ENCODE results near the gene COL23A1. TPM values are rescaled to one million over a fixed set of nuclear protein-coding genes. Genes with fewer than 3 reads are reported as not detected.

The COL23A1 gene
- total RNA-seq, 2 donors from 2014 or later = 2.0 to 3.0 TPM

DNA sequence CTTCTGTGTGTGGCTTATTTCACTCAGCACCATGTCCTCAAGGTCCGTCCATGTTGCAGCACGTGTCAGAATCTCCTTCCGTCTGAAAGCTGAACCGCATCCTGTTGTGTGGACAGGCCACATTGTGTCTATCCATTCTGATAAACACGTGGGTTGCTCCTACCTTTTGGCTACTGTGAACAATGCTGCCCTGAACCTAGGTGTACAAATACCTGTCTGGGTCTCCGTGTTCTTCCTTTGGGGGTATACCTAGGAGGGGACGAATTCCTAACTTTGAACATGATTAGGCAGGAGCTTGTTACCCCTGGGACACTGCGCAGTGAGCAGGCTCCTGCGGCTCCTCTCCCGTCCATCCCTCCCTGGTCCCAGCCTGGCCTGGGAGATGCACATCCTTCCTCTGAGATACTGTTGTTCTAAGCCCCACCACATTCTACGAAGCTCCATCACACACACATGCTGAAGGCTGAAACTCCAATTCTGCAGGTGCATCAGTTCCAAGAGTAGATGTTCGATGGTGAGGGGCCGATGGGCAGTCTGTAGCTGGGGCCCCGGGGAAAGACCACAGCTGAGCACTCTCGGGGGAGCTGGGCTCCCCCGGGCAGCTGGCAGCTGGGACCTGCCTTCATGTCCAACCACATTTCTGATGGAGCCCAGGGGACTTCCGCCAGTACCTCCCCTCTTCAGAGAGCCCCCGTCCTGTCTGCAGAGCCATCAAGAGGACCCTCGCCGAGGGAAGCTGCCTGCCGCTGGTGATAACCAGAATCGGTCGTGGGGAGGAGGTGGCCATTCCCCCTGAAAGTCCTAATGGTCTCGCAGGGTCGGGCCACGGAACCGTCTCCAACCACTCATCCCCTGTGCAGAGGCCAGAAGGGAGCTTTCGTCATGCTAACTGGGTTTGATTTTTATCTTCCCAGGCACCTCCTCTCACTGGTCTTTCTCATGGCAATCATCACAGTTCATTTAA lies 120.9 kb downstream of the COL23A1 start:
- DNase-seq (ENCODE audit: low spot score) = no peak
- intact Hi-C loops (cut with DNase I) = loop anchor here in 1 of 2 donors (10.0 kb wide), 1 partner anchor 194 kb away; no protein-coding TSS in a partner anchor

DNA sequence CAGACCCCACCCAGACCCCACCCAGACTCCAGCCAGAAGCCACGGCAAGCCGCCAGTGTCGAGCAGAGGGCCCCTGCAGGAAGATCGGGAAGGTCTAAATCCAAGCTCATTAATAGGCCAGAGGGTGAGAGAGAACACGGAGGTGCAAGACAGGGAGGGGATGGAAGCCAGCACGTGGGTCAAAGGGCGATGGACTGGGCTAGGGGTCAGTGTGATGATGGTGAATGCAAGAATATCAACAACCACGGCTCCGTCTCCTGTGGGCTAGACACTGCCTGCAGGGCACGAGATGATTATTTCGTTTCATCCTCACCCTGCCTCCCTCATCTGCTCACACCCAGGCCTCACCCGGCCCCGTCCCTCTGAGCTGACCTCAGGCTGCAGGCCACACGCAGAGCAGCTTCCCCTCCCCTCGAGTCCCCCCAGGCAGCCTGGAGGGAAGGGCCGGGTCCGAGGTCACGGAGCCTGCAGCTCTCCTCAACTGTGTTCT lies 122.0 kb downstream of the COL23A1 start:
- DNase-seq (ENCODE audit: low spot score) = no peak
- intact Hi-C loops (cut with DNase I) = loop anchor here in 1 of 2 donors (10.0 kb wide), 1 partner anchor 193 kb away; no protein-coding TSS in a partner anchor

DNA sequence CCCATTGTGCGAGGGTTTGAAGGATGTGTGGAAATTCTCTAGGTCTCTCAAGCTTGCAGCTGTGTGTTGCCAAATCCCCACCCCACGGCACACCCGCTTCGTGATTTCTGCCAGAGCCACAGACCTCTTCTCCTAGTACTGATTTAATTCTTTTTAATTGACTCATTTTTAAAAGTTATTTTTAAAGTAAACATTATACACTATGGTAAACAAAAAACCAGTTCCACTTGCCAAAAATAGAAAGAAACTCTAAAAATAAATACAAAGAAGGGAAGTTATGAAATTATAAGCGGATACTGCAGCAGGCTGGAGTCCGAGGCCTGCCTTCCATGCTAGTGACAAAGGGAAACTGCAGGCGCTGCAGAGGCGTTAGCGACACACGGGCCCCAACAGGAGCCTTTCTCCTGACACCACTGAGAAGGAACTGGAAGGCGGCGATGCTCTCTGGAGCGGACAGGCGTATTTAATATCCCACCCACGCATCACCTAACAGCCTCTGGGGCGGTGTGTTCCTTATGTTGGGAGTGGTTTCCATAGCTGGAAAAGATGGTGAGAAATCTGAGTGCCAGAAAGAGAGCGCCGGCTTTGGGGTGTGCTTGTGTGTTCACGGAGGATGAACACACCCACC lies 122.5 kb downstream of the COL23A1 start:
- intact Hi-C loops (cut with DNase I) = loop anchor here in 1 of 2 donors (10.0 kb wide), 1 partner anchor 193 kb away; no protein-coding TSS in a partner anchor
- DNase-seq (ENCODE audit: low spot score) = no peak

DNA sequence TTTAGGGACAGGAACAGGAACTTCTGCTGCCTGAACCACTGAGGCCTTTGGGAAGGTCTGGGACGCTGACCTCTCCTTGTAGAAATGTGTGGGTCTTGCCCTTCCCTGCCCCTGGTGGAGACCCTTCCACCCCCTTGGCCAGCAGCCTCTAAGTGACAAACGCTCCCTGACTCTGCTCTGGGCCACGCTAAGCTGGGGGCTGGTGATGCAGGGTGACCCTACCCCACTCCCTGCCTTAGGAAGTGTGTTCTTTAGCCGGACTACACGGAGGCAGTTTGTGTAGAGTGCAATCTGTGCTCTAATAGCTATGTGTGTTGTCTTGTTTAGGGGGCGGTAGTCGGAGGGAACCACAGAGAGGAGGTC lies 123.0 kb downstream of the COL23A1 start:
- no peak for DNase-seq (ENCODE audit: low spot score)
- intact Hi-C loops (cut with DNase I) = loop anchor here in 1 of 2 donors (10.0 kb wide), 1 partner anchor 192 kb away; no protein-coding TSS in a partner anchor

DNA sequence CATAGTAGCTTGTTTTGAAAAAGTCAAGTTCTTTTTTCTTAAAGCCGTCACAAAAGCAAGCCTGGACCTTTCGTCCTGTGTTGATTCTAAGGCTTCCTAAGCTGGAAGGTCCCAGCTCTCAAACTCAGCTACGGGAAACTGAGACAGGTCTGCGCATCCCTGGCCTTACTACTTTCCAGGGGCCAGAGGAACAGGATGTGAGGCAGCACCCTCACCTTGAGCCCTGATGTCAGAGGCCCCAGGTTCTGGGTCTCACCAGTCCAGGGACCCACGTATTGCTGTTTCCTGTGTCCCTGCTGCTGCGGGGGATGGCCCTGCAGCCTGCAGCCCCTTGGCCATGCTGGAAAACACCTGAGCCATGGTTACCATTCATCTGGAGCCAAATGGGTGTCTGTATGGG lies 123.9 kb downstream of the COL23A1 start:
- intact Hi-C loops (cut with DNase I) = loop anchor here in 1 of 2 donors (10.0 kb wide), 1 partner anchor 192 kb away; no protein-coding TSS in a partner anchor
- no peak for DNase-seq (ENCODE audit: low spot score)

DNA sequence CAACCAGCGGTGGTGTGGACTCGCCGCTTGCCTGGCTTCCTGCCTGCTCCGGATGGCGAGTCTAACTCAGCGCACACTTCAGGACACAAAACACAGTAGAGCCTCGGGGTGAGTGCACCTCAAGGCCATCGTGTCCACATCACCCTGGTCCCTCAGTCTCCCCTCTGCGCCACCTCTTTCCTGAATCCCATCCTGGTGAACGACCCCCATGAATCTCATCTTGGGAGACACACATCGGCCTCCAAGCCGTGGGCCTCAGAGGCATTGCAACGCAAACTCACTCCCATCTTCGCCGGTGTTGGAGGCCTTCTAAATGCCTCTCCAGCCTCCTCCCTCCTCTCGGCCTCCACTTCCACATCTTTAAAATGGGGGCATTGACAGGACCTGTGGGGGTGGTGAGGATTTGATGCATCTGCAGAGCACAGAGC lies 124.3 kb downstream of the COL23A1 start:
- intact Hi-C loops (cut with DNase I) = loop anchor here in 1 of 2 donors (10.0 kb wide), 1 partner anchor 191 kb away; no protein-coding TSS in a partner anchor
- DNase-seq (ENCODE audit: low spot score) = no peak

DNA sequence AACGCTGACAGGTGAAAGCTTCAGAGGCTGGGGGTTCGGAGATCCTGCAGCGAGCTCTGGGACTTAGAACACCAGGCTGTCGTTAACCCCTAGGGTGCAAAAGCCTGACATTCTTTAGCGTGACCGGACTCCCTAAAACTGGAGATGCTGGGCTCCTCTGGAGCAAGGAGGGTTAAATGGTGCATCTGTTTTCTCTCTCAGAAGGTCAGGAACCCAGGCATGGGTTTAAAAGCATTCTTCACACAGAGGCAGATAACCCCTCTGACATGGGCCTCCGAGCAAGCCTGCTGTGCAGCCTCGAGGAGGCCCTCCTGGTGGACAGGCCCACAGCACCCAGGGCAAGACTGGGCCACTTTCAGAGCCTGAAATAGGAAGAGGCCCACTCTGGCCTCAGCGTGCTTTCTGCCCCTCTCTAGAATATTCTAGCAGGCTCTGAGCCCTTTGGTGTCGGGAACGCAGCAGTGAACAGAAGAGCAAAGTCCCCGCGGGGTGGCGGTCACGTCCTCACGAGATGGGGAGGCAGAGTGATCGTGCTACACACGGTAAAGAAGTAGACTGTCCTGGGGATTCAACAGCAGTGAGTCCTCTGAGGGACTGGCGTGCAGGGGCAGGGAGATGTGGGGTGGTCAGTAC lies 124.8 kb downstream of the COL23A1 start:
- DNase-seq (ENCODE audit: low spot score) = no peak
- intact Hi-C loops (cut with DNase I) = loop anchor here in 1 of 2 donors (10.0 kb wide), 1 partner anchor 191 kb away; no protein-coding TSS in a partner anchor

DNA sequence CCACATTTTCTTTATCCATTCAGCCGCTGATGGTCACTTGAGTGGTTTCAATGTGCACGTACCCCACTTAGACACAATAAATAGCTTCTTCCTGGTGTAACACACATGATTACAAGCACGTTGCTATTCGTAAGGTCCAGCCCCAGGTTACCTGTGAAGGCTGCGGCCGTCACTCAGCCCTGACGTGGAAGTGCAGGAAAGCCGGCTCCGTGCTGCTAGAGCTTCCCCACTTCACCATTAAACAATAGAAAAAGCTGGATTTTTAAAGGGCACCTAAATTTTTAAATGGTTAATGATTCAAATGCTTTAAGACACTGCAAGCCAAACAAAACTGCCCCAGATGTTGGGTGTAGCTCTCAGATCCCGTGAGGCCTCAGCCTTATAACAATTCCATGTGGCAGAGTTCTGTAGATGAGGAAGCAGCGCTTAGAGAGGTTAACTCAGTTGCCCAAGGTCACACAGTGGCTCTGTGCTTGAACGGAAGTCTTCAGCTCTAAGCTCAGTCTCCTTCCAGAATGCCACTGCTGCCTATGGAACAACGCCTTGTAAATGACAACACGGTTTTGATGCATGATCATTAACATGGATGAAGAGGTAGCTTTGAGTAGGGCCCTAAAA lies 125.7 kb downstream of the COL23A1 start:
- intact Hi-C loops (cut with DNase I) = loop anchor here in 1 of 2 donors (10.0 kb wide), 1 partner anchor 190 kb away; no protein-coding TSS in a partner anchor
- no peak for DNase-seq (ENCODE audit: low spot score)

DNA sequence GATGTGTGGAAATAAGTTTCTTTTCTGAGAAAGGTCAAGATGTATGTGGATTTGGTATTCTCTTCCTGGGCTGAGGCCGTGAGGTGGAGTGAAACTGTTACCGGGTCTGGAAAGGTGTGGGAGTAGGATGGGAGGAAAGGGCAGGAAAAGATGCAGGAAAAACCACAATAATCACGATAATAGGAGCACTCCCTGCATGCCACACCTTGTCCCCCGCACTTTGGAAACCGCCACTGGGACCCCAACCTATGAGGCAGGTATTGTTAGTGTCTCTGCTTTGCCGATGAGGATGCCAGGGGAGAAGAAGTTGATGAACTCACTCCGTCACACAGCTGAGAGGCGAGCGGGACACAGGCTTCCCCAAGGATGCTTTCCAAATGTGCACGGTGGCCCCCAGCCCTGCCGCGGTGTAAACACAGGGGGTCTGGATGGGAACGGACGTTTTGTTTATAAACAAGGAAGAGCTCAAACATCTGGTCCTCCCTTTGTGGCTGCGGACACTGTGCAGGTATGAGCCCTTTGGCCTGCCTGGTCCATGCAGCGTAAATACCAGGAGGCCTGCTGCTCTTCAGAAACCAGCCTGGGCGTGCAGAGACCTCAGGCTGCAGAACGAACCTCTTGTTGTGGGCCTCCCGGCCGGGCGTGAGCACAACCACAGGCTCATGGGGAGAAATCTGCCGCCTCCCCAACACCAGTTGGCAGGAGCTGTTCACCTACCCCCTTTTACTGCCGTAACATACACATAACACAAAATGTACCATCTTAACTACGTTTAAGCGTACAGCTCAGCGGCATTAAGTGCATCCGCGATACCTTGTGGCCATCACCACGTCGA lies 126.7 kb downstream of the COL23A1 start:
- DNase-seq (ENCODE audit: low spot score) = no peak
- intact Hi-C loops (cut with DNase I) = loop anchor here in 1 of 2 donors (10.0 kb wide), 1 partner anchor 189 kb away; no protein-coding TSS in a partner anchor

DNA sequence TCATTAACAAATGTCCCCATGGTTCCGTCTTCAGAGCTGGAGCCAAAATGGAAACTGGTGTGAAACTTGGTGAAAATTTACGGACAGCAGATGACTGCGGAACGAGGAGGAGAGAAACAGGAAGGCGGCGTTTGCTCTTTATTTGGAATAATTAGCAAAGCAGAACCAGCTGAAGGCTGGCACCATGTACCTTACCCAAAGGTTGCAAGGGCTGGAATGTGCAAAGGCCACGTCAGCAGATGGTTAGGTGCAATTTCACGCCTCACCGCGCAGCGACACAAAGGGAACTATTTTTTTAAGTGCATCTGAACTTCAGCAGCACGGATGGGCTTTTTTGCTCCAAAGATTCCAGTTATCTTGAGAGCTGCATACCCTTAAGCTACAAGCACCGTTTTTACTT lies 127.4 kb downstream of the COL23A1 start:
- no peak for DNase-seq (ENCODE audit: low spot score)
- intact Hi-C loops (cut with DNase I) = loop anchor here in 1 of 2 donors (10.0 kb wide), 1 partner anchor 188 kb away; no protein-coding TSS in a partner anchor

DNA sequence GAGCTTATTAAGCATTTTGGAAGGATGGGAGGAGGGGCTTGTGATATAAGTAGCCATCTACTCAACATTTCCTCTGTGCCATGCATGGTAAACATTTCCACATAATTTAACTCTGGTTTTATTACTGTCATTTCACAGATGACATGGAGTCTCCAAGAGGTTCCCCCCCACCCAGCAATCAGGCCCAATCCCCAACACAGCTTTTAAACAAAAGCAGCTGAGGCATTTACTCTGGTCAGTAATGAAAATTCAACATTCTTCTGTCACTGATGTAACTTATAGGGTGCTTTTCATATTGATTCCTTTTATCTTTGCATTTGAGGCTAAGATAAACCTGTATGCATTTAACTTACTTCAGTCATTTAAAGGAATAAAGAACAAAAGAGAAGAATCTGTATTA lies 128.1 kb downstream of the COL23A1 start:
- no peak for DNase-seq (ENCODE audit: low spot score)
- intact Hi-C loops (cut with DNase I) = loop anchor here in 1 of 2 donors (10.0 kb wide), 1 partner anchor 187 kb away; no protein-coding TSS in a partner anchor

DNA sequence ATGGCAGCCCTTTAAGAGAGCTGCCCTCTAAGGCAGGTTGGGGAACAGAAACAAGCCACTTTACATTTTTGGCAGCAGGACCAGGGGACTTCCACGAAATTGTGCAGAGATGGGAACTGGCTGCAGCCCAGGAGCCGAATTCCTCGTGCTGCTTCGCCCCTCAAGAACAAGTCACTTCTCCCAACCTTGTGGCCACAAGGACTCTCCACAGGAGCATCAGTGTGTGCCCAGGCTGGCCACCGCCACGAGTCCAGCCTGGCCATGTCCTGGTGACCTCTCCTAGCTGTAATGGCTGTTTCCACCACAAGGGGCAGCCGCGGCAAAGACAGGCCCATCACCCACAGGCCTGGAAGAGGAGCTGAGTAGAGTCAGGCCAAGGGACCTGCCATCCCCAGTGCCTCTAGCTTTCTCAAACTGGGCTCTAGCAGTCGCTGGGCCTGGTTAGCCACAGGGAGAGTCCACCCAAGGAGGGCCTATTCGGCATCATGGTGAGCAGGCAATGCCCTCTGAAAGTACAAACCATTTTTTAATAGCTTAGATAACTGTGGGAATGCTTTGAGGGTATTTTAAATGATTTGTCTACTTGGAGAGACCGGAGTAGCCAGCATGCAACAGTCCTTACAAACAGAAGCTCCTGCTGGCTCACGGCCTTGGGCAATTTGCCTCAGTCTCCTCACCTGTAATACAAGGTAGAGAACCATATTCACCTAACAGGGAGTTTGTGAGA lies 129.0 kb downstream of the COL23A1 start:
- intact Hi-C loops (cut with DNase I) = loop anchor here in 1 of 2 donors (10.0 kb wide), 1 partner anchor 186 kb away; no protein-coding TSS in a partner anchor
- peak; percentile 91 for DNase-seq (ENCODE audit: low spot score)

DNA sequence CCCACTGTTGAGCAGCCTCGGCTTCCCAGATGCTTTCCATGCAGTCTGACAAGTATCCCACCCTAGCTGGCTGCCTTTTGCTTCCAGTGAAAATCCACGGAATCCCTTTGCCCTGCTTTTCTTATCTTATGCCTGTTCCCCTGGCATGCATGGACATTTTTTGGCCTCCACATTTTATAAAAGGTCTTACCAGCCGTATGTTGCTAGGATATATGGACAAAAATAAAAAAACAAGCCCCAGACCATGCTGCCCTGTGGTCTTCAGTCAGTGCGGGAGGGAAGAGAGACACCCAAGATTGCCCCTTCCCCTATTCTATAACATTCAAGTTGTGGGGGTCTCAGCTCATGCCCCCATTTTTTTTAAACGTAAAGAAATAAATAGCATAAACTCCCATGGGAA lies 129.6 kb downstream of the COL23A1 start:
- intact Hi-C loops (cut with DNase I) = loop anchor here in 1 of 2 donors (10.0 kb wide), 1 partner anchor 186 kb away; no protein-coding TSS in a partner anchor

DNA sequence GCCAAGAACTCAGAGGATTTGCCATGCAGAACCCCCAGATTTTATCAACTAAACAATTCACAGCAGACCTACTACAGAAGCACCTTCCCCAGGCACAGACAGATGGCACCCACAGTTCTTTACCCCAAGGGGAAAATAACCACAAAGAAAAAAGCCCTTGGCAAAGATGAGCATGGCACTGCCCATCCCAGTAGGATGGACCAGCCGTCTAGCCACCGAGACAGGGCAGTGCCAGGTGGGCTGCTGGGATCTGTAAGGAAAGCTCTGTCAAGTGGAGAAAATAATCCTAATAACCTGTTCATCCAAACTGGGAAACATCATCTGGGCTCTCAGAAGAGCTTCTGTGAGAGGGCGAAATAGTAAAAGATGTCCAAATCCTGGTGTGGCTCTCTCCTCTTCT lies 130.0 kb downstream of the COL23A1 start:
- intact Hi-C loops (cut with DNase I) = loop anchor here in 1 of 2 donors (10.0 kb wide), 1 partner anchor 185 kb away; no protein-coding TSS in a partner anchor
- DNase-seq (ENCODE audit: low spot score) = no peak

More for the DNA sequence above, 129.6 kb downstream of the COL23A1 start:
- no peak for DNase-seq (ENCODE audit: low spot score)

DNA sequence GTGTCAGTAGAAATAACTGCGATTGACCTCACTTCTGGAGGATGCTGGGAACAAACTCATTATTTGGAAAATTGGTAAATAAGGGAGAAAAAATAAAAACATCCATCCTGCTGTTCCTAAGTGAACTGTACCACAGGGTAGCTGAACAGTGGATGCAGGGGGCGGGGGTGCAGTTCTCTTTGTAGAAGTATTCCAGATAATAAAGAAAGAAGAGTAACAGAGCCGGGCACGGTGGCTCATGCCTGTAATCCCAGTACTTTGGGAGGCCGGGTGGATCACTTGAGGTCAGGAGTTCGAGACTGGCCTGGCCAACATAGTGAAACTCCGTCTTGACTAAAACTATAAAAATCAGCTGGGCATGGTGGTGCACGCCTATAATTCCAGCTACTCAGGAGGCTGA lies 132.1 kb downstream of the COL23A1 start:
- intact Hi-C loops (cut with DNase I) = loop anchor here in 1 of 2 donors (5.0 kb wide), 1 partner anchor 1884 kb away; no protein-coding TSS in a partner anchor
- DNase-seq (ENCODE audit: low spot score) = no peak

DNA sequence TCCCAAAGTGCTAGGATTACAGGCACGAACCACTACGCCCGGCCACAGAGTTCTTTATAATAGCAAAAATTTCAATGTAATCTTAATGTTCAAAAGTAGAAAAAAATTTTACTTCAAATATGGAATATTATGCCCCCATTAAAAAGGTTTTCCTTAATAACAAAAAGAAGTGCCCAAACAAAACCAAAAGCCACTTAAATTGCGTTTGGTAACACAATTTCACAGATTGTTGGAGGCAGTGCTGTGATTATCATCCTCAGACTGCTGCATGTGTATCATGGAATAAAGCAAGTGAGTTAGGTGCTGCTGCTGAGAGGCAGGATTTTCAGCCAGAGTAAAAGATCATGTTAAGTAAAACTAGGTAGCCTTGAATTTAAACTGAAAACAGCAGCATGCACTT lies 132.7 kb downstream of the COL23A1 start:
- intact Hi-C loops (cut with DNase I) = loop anchor here in 1 of 2 donors (5.0 kb wide), 1 partner anchor 1885 kb away; no protein-coding TSS in a partner anchor
- DNase-seq (ENCODE audit: low spot score) = no peak

DNA sequence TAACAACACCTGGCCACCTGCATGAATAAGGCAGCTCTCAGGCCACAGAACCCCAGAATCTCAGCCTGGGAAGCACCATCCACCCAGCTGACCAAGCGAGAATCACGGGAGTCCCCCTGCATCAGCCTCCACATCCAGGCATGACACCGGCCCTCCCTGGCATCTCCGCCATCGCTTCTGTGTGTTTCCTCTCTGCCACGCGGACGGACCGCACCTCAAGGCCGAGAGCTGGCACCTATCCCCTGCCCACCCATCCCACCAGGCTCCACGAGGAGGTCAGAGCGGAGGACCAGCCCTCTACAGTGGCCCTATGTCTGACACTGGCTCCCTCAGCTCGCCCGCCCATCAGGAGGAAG lies 134.7 kb downstream of the COL23A1 start:
- intact Hi-C loops (cut with DNase I) = loop anchor here in 1 of 2 donors (5.0 kb wide), 1 partner anchor 1887 kb away; no protein-coding TSS in a partner anchor
- no peak for DNase-seq (ENCODE audit: low spot score)
